HG02885 (cell line): ENCODE measurements around the gene LTBP1.
"Not testable (repeated sequence)": the region's sequence is repeated elsewhere in the genome, so short reads cannot be mapped to it uniquely, and the experiment has no call there.

ENCODE experiments used
- ATAC-seq: cut with Tn5 transposase; IDR thresholded peaks from one replicate; pipeline ENCODE4 v1.9.1; 2021; ENCODE audit warnings: mild to moderate bottlenecking; ENCODE audit not compliant: unreplicated experiment, poor library complexity

LTBP1 gene

DNA sequence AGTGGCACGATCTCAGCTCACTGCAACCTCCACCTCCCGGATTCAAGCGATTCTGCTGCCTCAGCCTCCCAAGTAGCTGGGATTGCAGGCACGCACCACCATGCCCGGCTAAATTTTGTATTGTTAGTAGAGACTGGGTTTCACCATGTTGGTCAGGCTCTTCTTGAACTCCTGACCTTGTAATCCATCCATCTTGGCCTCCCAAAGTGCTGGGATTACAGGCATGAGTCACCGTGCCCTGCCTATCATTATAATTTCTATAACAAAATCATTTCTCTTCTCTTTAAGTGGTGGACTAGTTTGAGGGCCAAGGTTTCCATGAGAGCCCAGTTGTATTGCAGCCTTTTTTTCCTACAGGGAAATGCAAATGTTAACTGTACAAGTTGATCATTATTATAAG lies 442.9 kb downstream of the LTBP1 start:
- ATAC-seq, result not testable (repeated sequence)

GRCh38 chr2:33391529-33392255 lies 444.9 kb downstream of the LTBP1 start:
- no peak for ATAC-seq

DNA sequence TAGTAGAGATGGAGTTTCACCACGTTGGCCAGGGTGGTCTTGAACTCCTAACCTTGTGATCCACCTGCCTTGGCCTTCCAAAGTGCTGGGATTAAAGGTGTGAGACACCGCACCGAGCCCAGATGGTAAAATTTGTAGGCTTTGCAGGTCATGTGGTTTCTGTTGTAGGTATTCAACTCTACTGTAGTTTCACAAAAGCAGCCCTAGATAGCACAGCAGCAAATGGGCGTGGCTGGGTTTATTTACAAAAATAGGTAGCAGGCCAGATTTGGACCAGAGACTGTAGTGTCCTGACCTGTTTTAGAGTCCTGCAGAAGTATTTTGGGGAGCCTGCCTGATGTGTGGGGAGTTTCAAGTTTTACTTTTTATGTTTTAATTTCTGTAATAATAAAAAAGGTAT lies 445.6 kb downstream of the LTBP1 start:
- no peak for ATAC-seq

DNA sequence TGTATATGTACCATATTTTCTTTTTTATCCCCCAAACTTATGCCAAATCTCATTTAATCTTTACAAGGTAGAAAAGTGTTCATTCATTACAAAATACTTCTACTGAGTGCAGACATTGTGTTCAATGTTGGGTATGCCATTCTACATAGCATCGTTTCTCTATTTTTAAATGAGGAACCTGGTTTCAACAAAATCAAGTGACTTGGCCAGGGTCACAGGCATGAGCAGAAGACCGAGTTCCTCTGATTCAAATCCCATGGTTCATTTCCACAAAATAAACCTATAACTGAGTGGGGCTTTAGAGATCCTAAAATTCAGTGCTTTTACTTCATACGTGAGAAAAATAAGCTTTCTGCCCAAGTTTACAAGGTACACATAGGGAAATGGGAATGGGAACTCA lies 448.3 kb downstream of the LTBP1 start:
- no peak for ATAC-seq

GRCh38 chr2:33395655-33396249 lies 449.0 kb downstream of the LTBP1 start:
- peak; percentile 53 for ATAC-seq

DNA sequence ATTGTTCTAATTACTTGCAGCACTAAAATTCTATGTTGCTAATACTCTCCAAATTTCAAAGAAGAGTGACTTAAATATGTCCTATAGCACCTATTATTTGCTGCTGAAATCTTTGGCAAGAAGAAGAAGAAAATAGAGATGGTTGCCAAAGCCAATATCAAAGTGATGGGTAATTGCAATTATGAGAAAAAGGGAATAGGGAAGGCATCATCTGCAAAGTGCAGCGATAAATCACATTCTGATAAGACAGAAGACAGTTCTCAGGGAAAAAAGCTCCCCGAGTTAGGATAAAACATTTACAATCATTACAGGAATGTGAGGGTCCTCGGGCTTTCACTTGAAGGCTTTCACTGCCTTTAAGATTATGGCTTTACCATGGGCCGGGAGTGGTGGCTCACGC lies 457.6 kb downstream of the LTBP1 start:
- no peak for ATAC-seq

DNA sequence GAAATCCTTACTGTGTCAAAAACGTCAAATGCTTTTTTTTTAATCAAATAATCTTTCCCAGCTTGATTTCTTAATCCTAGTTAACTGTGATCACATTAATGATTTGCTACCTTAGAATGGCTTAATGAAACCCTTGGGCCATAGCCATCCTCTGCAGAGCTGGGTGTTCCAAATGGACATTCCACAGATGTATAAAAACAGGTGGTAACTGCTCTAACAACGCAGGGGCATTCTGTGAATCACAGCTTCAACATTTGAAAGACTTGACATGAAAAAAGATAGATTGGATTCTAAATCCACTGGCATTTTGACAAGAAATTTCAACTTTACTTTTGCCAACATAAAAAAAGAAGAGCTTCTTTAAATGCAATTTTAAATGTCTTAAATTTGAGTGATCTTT lies 459.9 kb downstream of the LTBP1 start:
- no peak for ATAC-seq

- ATAC-seq, result no peak
Observed at GRCh38 chr2:33408109-33408508, 461.4 kb downstream of the LTBP1 start.

DNA sequence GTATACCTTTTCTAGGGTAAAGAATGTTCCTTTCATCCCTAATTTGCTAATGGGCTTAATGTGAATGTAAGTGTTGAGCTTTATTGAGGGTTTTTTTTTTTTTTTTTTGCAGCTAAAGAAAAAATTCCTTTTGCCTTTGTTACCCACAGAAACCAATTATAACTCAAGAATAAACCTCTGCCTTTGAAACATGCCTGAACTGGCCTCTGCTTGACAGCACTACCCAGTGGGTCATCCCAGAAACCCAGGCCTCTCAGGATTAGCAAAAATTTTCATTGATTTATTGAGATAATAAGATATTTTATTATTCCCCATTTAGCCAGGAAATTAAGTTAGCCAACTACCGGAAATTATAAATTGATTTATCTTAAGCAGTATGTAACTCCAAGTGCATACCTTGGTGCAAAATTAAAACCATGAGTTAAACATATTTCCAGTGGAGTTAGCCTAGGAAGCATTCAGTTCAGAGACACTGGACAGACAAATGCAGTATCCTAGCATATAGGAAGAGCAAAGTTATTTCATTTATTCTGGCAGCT lies 462.7 kb downstream of the LTBP1 start:
- ATAC-seq, result no peak

DNA sequence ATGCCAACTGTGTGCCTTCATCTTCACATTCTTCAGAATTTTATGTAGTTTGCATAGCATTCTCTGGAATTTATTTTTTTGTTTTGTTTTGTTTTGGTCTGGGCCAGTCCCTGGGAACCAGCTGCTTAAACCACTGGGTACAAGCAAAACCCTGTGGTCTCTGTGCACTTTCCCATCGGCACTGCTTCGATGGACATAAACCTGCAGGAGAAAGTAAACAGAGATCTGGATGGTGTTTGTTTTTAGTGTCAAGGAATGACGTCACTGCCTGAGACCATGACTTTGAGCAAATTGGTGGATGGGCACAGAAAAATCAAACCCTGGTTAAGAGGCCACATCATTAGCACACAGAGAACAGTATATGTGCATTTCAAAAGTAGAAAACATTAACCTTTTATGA lies 465.0 kb downstream of the LTBP1 start:
- no peak for ATAC-seq

GRCh38 chr2:33412920-33413319 lies 466.2 kb downstream of the LTBP1 start:
- ATAC-seq, result no peak

- no peak for ATAC-seq
Observed at GRCh38 chr2:33419581-33420200, 472.9 kb downstream of the LTBP1 start.

DNA sequence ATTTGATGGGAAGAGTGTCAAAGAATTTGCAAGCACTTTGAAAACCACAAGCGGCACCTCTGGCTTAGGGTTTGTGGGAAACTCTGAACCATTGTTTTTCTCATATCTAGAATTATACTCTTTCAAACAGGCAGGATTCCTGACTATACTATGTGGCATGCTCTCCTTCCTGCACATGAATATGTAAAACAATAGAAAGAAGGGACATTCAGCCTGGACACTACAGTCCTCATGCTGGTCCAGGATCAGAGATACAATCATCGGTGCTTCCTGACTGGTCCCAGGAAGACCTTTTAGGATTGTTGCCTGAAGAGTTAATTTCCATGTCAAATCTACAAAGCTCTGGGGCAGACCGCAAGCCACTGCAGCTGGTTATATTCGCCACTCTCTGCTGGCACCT lies 474.0 kb downstream of the LTBP1 start:
- no peak for ATAC-seq

DNA sequence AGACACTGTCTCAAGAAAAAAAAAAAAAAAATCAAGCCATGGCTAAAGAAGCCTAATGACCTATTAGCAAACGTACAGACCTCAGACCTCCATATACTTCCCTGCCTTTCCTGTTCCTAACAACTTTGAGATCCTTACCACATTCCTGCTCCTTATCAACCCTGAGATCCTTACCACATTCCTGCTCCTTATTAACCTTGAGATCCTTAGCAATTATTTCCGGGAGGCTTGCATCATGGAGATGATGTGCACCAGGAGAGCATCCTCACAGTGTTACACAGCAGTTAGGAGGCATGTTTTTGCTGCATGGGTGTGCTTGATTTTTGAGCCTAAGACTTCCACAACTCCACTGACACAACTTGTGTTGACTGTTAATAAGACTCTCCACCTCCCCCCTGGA lies 475.1 kb downstream of the LTBP1 start:
- ATAC-seq, result no peak

DNA sequence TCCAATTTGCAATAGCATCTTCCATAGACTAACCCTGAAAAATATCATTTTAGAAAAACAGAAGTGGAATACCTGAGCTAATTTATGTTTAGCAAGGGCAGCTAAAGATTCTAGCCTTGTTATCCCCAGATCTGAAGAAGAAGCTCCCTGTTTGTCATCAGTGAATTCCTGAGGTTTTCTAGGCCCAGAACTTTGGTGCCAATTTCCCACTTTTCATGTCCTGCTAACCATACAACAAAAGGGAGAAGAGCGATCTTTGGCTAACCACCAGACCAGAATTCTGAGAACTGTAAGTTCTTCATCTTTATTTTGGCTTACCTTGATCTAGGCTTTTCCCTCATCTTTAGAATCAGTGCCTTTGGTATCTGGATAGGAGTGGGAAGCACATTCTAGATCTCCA lies 478.4 kb downstream of the LTBP1 start:
- no peak for ATAC-seq

DNA sequence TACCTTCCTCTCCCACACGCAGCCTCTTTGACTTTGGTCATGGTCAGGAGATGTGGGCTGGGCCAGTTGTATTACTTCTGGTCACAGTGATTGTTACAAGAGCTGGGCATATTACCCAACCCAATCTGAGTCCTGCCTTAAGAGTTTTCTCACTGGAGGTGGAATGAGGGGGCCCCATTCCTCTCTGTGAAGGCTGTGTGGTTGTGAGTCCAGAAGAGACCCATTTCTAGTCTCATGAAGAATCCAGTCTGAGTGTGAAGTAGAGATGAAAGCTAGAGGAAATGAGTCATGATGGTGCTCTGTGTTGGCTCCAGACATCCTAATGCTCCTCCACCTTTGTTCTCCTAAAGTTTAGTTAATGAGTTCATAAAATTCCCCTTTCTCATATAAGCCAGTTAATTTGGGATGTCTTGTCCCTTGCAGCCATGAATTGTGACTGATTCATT lies 478.9 kb downstream of the LTBP1 start:
- ATAC-seq, result no peak

DNA sequence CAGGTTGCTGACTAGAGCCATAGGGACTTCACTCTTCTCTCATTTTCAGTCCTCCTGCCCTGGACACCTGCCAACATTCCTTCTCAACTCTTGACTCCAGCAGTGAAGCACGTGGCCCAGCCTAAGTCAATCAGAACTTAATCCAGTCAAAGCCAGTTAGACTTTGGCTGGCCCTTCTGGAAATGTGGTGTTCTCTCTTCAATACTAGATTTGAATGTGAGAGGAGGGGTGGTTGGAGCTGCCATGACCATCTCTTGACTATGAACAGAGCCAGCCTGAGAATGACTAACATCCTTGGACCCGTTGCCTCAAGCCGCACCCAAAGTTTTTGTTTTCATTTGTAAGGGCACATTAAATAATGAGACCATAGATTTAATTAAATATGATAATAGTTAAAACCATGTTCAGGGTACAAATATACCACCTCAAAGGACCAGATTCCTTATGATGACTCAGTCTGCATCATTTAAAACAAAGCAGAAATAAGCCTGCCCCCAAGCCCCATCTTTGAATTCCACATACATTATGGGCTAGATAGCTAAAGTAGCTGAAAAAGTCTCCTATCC lies 480.0 kb downstream of the LTBP1 start:
- ATAC-seq, result no peak

- ATAC-seq, result no peak
Observed at GRCh38 chr2:33430077-33430476, 483.3 kb downstream of the LTBP1 start.

GRCh38 chr2:33430856-33431255 lies 484.1 kb downstream of the LTBP1 start:
- ATAC-seq, result no peak

- no peak for ATAC-seq
Observed at GRCh38 chr2:33432871-33433270, 486.1 kb downstream of the LTBP1 start.
